HFFc6 (cell line): ENCODE results near the gene ST3GAL3. TPM values are rescaled to one million over a fixed set of nuclear protein-coding genes. Genes with fewer than 3 reads are reported as not detected.
A peak's percentile ranks its signal among the peaks of the same experiment; 100 is the strongest.

Experiments
- DNase-seq: peaks from one replicate; pipeline ENCODE4 v3.0.0-alpha.2; 2018
- H3K27ac Mint-ChIP-seq: 2 replicates; pipeline ENCODE4 v1.8.0; 2020; ENCODE audit warnings: mild to moderate bottlenecking, mixed read lengths
- H3K27me3 Mint-ChIP-seq: 2 replicates; pipeline ENCODE4 v1.8.0; 2021; ENCODE audit warnings: mild to moderate bottlenecking, moderate library complexity, mixed read lengths; ENCODE audit not compliant: insufficient read depth
- H3K36me3 Mint-ChIP-seq: 2 replicates; pipeline ENCODE4 v1.8.0; 2021; ENCODE audit warnings: low read depth, mixed read lengths
- H3K4me1 Mint-ChIP-seq: 2 replicates; pipeline ENCODE4 v1.8.0; 2020; ENCODE audit warnings: low read depth, mixed read lengths
- H3K4me3 Mint-ChIP-seq: 2 replicates; pipeline ENCODE4 v1.8.0; 2020; ENCODE audit warnings: mild to moderate bottlenecking, moderate library complexity, mixed read lengths
- H3K9me3 Mint-ChIP-seq: 2 replicates; pipeline ENCODE4 v1.8.0; 2020; ENCODE audit warnings: mild to moderate bottlenecking, mixed read lengths
- CTCF ChIP-seq: fragments of 200-600 bp; sonication (generic); IDR thresholded peaks from 2 replicates; pipeline ENCODE4 v1.5.0; 2021; ENCODE audit warnings: antibody characterized with exemption, mild to moderate bottlenecking
- total RNA-seq, 6 experiments: library from RNA; stranded (reverse); fragmentation: NEBNext Ultra II Directional; extraction: Animal tissue kit (Norgen Biotek cat#: 25700); gene quantifications; 2 replicates in 1 of 6; 3 replicates in 5 of 6; pipeline ENCODE4 v1.2.3, GENCODE V29; 2021

The ST3GAL3 gene
- total RNA-seq, 6 experiments from 2014 or later = 15.2 to 22.3 (median 18.0) TPM

- H3K27ac Mint-ChIP-seq = peak within 1 kb of the TSS; percentile 93
- peaks cover 48% of the 10 kb centered on the region for H3K4me1 Mint-ChIP-seq
- peak; percentile 92 for DNase-seq
- H3K4me3 Mint-ChIP-seq = peak within 1 kb of the TSS; percentile 92
- H3K36me3 Mint-ChIP-seq = peaks cover 13% of the 10 kb centered on the region
- peak; percentile 86 for TF ChIP-seq CTCF
- H3K9me3 Mint-ChIP-seq = no peaks in the 10 kb centered on the region
- no peaks in the 10 kb centered on the region for H3K27me3 Mint-ChIP-seq
These were observed 239.1 kb downstream of the ST3GAL3 start, which contains the start of gene IPO13 for GRCh38 chr1:43946236-43947060. Gene IPO13 (plus strand): TSS chr1:43946950. CDS start chr1:43947601, 651 bp downstream.

GRCh38 chr1:43947061-43947873, 239.9 kb downstream of the ST3GAL3 start:
- DNase-seq = no peak
- Mint-ChIP-seq H3K27ac (peak overlapping the region; percentile 93), H3K4me3 (peak overlapping the region; percentile 92), H3K27me3 (no peaks in the 10 kb centered on the region), H3K36me3 (peaks cover 18% of the 10 kb centered on the region), H3K4me1 (peaks cover 55% of the 10 kb centered on the region), H3K9me3 (no peaks in the 10 kb centered on the region)
- TF ChIP-seq CTCF = no peak

GRCh38 chr1:43947874-43948437, 240.6 kb downstream of the ST3GAL3 start:
- no peak for DNase-seq
- Mint-ChIP-seq H3K4me3 (peak overlapping the region; percentile 92), H3K27me3 (no peaks in the 10 kb centered on the region), H3K9me3 (no peaks in the 10 kb centered on the region), H3K36me3 (peaks cover 18% of the 10 kb centered on the region), H3K27ac (peak overlapping the region; percentile 93), H3K4me1 (peaks cover 55% of the 10 kb centered on the region)
- no peak for TF ChIP-seq CTCF

- DNase-seq = no peak
- H3K27ac Mint-ChIP-seq = no peak overlapping the region
- H3K36me3 Mint-ChIP-seq = peaks cover 18% of the 10 kb centered on the region
- no peak overlapping the region for H3K4me3 Mint-ChIP-seq
- no peaks in the 10 kb centered on the region for H3K27me3 Mint-ChIP-seq
- H3K9me3 Mint-ChIP-seq = no peaks in the 10 kb centered on the region
- H3K4me1 Mint-ChIP-seq = peaks cover 53% of the 10 kb centered on the region
- no peak for TF ChIP-seq CTCF
These were observed 242.3 kb downstream of the ST3GAL3 start for GRCh38 chr1:43949678-43950077.
